Thoracic aorta (tissue), 2 donors: ENCODE measurements around the gene ST7. TPM values are rescaled to one million over a fixed set of nuclear protein-coding genes. Genes with fewer than 3 reads are reported as not detected.

ENCODE experiments used
- ATAC-seq: fragments of 150-250 bp; one replicate; pipeline ENCODE4 v1.8.0; 2017; ENCODE audit warnings: low read depth; ENCODE audit not compliant: insufficient number of reproducible peaks, low FRiP score
- DNase-seq: peaks from one replicate; pipeline ENCODE4 v3.0.0-alpha.2; 2020; ENCODE audit warnings: low spot score
- H3K27ac ChIP-seq, 2 donors: fragments of 200-600 bp; sonication (generic); 1 replicate in 1 of 2; 2 replicates in 1 of 2; pipeline ENCODE4 v1.5.1; 2016; ENCODE audit warnings: mild to moderate bottlenecking in 2 of 2, moderate library complexity in 2 of 2
- H3K27me3 ChIP-seq: fragments of 200-600 bp; sonication (generic); replicated peaks from 2 replicates; pipeline ENCODE4 v1.6.0; 2016; ENCODE audit warnings: mild to moderate bottlenecking; ENCODE audit not compliant: insufficient read depth
- H3K36me3 ChIP-seq: fragments of 200-600 bp; sonication (generic); one replicate; pipeline ENCODE4 v1.5.1; 2016
- H3K4me1 ChIP-seq, 2 donors: fragments of 200-600 bp; sonication (generic); 1 replicate in 1 of 2; 2 replicates in 1 of 2; pipeline versions ENCODE4 v1.5.1 to v1.6.0; 2016; ENCODE audit warnings: low read depth in 2 of 2, mild to moderate bottlenecking in 1 of 2; ENCODE audit not compliant: control insufficient read depth in 1 of 2
- H3K4me3 ChIP-seq: fragments of 200-600 bp; sonication (generic); 2 replicates; pipeline ENCODE4 v1.5.1; 2016; ENCODE audit warnings: mild to moderate bottlenecking
- H3K9me3 ChIP-seq: fragments of 200-600 bp; sonication (generic); 2 replicates; pipeline ENCODE4 v1.5.1; 2016
- CTCF ChIP-seq: fragments of 200-600 bp; sonication (generic); IDR thresholded peaks from one replicate; pipeline ENCODE4 v1.5.1; 2019; ENCODE audit warnings: antibody characterized with exemption
- total RNA-seq, 2 donors: library from RNA; depleted of rRNA; stranded (reverse); fragments of >200 nt; gene quantifications; one replicate each; pipeline versions ENCODE4 v1.1.0 to v1.2.3, GENCODE V29; 2016

Gene ST7
- total RNA-seq, 2 donors from 2014 or later = 29.8 to 56.2 TPM

- Histone ChIP-seq H3K4me1 (peaks cover 14 to 33% of the 10 kb centered on the region in 2 donors), H3K36me3 (no peaks in the 10 kb centered on the region), H3K9me3 (no peaks in the 10 kb centered on the region), H3K27ac (no peak overlapping the region), H3K4me3 (no peak overlapping the region), H3K27me3 (no peaks in the 10 kb centered on the region)
- ATAC-seq (no peak), DNase-seq (no peak)
- TF ChIP-seq CTCF = no peak
These were observed 132.0 kb downstream of the ST7 start for GRCh38 chr7:117085275-117085674.

DNA sequence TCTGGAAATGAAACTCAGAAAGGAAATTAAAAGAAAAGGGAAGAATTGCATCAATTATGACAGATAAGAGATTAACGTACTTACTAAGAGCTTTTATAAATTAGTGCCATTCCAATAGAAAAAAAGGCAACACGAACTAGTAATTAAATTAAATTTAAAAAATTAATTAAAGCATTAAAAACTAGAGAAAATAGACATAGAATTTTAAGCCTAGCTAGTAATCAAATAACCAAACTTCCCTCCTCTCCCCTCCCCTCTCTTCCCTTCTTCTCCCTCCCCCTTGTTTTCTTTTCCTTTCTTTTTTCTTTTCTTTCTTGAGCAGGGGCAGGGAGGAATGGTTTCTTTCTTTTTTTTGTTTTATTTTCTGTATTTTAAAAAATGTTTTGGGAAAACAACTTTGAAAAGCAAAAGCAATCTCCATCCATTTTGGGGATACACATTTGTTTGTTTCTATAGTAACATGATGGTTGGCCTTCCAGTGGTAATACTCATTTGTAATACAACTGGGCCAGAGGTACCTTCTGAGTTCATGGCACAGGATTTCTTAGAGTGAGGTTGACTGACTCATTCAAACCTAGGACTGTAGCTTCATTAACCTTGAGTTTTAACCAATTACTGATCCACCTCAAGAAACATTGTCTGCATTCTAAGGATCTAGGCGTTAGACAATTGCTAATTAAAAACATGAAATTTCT lies 132.6 kb downstream of the ST7 start:
- no peak for ATAC-seq
- H3K4me3 ChIP-seq = no peak overlapping the region
- DNase-seq = no peak
- no peaks in the 10 kb centered on the region for H3K9me3 ChIP-seq
- H3K27ac ChIP-seq = no peak overlapping the region
- H3K36me3 ChIP-seq = no peaks in the 10 kb centered on the region
- H3K27me3 ChIP-seq = no peaks in the 10 kb centered on the region
- no peak for TF ChIP-seq CTCF
- peaks cover 14 to 36% of the 10 kb centered on the region in 2 donors for H3K4me1 ChIP-seq

- Histone ChIP-seq H3K27ac (no peak overlapping the region), H3K9me3 (no peaks in the 10 kb centered on the region), H3K27me3 (no peaks in the 10 kb centered on the region), H3K4me1 (peaks cover 14 to 32% of the 10 kb centered on the region in 2 donors), H3K36me3 (no peaks in the 10 kb centered on the region), H3K4me3 (no peak overlapping the region)
- no peak for TF ChIP-seq CTCF
- ATAC-seq (no peak), DNase-seq (no peak)
These were observed 133.5 kb downstream of the ST7 start for GRCh38 chr7:117086788-117087187.

- H3K27ac ChIP-seq = no peak overlapping the region
- no peaks in the 10 kb centered on the region for H3K36me3 ChIP-seq
- TF ChIP-seq CTCF = no peak
- no peak for ATAC-seq
- H3K4me1 ChIP-seq = peaks cover 16 to 28% of the 10 kb centered on the region in 2 donors
- no peaks in the 10 kb centered on the region for H3K27me3 ChIP-seq
- DNase-seq = no peak
- no peak overlapping the region for H3K4me3 ChIP-seq
- no peaks in the 10 kb centered on the region for H3K9me3 ChIP-seq
These were observed 134.5 kb downstream of the ST7 start for GRCh38 chr7:117087639-117088396.

- no peak for TF ChIP-seq CTCF
- Histone ChIP-seq H3K36me3 (no peaks in the 10 kb centered on the region), H3K27ac (no peak overlapping the region), H3K27me3 (no peaks in the 10 kb centered on the region), H3K4me3 (no peak overlapping the region), H3K9me3 (no peaks in the 10 kb centered on the region), H3K4me1 (peaks cover 16 to 28% of the 10 kb centered on the region in 2 donors)
- no peak for DNase-seq
- ATAC-seq = no peak
These were observed 135.4 kb downstream of the ST7 start for GRCh38 chr7:117088623-117089194.
